ENCODE data around the gene PMCH. TPM values are rescaled to one million over a fixed set of nuclear protein-coding genes. Genes with fewer than 3 reads are reported as not detected.
"Not testable (repeated sequence)": the region's sequence is repeated elsewhere in the genome, so short reads cannot be mapped to it uniquely, and the experiment has no call there.

Gene PMCH
- total RNA-seq: not detected
- long read RNA-seq: 0 reads

- DNase-seq (ENCODE audit: low spot score): no peak
Measured at GRCh38 chr12:102197789-102198188, at the start of gene PMCH. Gene PMCH (minus strand): TSS chr12:102197833. CDS start chr12:102197770, 63 bp downstream.

GRCh38 chr12:102240859-102241258, 43.2 kb upstream of the PMCH start:
- DNase-seq (ENCODE audit: low spot score): not testable (repeated sequence)

GRCh38 chr12:102234599-102234998, 37.0 kb upstream of the PMCH start:
- no peak for DNase-seq (ENCODE audit: low spot score)

- DNase-seq (ENCODE audit: low spot score): no peak
Measured at GRCh38 chr12:102232446-102232845, 34.8 kb upstream of the PMCH start.

GRCh38 chr12:102232036-102232435, 34.4 kb upstream of the PMCH start:
- DNase-seq (ENCODE audit: low spot score): no peak

GRCh38 chr12:102227954-102228353, 30.3 kb upstream of the PMCH start:
- no peak for DNase-seq (ENCODE audit: low spot score)

- DNase-seq (ENCODE audit: low spot score): no peak
Measured at GRCh38 chr12:102220736-102221135, 23.1 kb upstream of the PMCH start.

GRCh38 chr12:102215992-102216691, 18.5 kb upstream of the PMCH start:
- no peak for DNase-seq (ENCODE audit: low spot score)

GRCh38 chr12:102204025-102204424, 6.4 kb upstream of the PMCH start:
- DNase-seq (ENCODE audit: low spot score): no peak

GRCh38 chr12:102202556-102202955, 4.9 kb upstream of the PMCH start:
- no peak for DNase-seq (ENCODE audit: low spot score)

GRCh38 chr12:102201436-102202061, 3.9 kb upstream of the PMCH start:
- DNase-seq (ENCODE audit: low spot score): no peak

- no peak for DNase-seq (ENCODE audit: low spot score)
Measured at GRCh38 chr12:102195826-102196225, 1.8 kb downstream of the PMCH start.

- DNase-seq (ENCODE audit: low spot score): no peak
Measured at GRCh38 chr12:102182635-102183034, 15.0 kb downstream of the PMCH start.

GRCh38 chr12:102174761-102175160, 22.9 kb downstream of the PMCH start:
- DNase-seq (ENCODE audit: low spot score): no peak

GRCh38 chr12:102174117-102174516, 23.5 kb downstream of the PMCH start:
- DNase-seq (ENCODE audit: low spot score): no peak

GRCh38 chr12:102172436-102172835, 25.2 kb downstream of the PMCH start:
- DNase-seq (ENCODE audit: low spot score): no peak

- no peak for DNase-seq (ENCODE audit: low spot score)
Measured at GRCh38 chr12:102171951-102172350, 25.7 kb downstream of the PMCH start.

GRCh38 chr12:102169922-102170621, 27.6 kb downstream of the PMCH start:
- DNase-seq (ENCODE audit: low spot score): no peak

- DNase-seq (ENCODE audit: low spot score): no peak
Measured at GRCh38 chr12:102167821-102168604, 29.6 kb downstream of the PMCH start.

- no peak for DNase-seq (ENCODE audit: low spot score)
Measured at GRCh38 chr12:102163383-102163782, 34.2 kb downstream of the PMCH start.

- DNase-seq (ENCODE audit: low spot score): not testable (repeated sequence)
Measured at GRCh38 chr12:102155206-102155605, 42.4 kb downstream of the PMCH start.

Measured in mesenteric fat pad (tissue), 1 donor.